Activated CD4-positive, alpha-beta memory T cell treated with anti-CD3 and anti-CD28 coated beads, Interleukin-2, amount 10 ng/mL, durations not matched to agents 7 days and 5 days (primary cell): ENCODE results near the gene TRIM9. TPM values are rescaled to one million over a fixed set of nuclear protein-coding genes. Genes with fewer than 3 reads are reported as not detected.

Source experiments
- CTCF ChIA-PET: fragments of 350-600 bp; sonication (Branson Sonifier 250); formaldehyde crosslinking; loops from one replicate; lab custom pipeline; 2021; ENCODE audit warnings: antibody characterized with exemption, inconsistent platforms; lab: Charles Lee
- POLR2A ChIA-PET: fragments of 350-600 bp; sonication (Branson Sonifier 250); formaldehyde crosslinking; loops from one replicate; lab custom pipeline; 2021; ENCODE audit warnings: antibody characterized with exemption; lab: Charles Lee
- DNase-seq: peaks from one replicate; pipeline ENCODE4 v3.0.0-alpha.2; 2020
- H3K27ac Mint-ChIP-seq: one replicate; pipeline ENCODE4 v1.8.0; 2021; ENCODE audit warnings: mild to moderate bottlenecking, mixed read lengths
- H3K27me3 Mint-ChIP-seq: one replicate; pipeline ENCODE4 v1.8.0; 2021; ENCODE audit warnings: mixed read lengths
- H3K36me3 Mint-ChIP-seq: one replicate; pipeline ENCODE4 v1.8.0; 2021; ENCODE audit warnings: low read depth, mixed read lengths
- H3K4me1 Mint-ChIP-seq: one replicate; pipeline ENCODE4 v1.8.0; 2021; ENCODE audit warnings: mixed read lengths
- H3K4me3 Mint-ChIP-seq: one replicate; pipeline ENCODE4 v1.8.0; 2021; ENCODE audit warnings: mild to moderate bottlenecking, mixed read lengths
- H3K9me3 Mint-ChIP-seq: one replicate; pipeline ENCODE4 v1.8.0; 2021; ENCODE audit warnings: mixed read lengths
- total RNA-seq, 2 experiments: library from RNA; stranded (reverse); gene quantifications; one replicate each; pipeline ENCODE4 v1.2.3, GENCODE V29; 2021

TRIM9 gene
- total RNA-seq, result under 1 TPM; 0.20 to 0.23 TPM

DNA sequence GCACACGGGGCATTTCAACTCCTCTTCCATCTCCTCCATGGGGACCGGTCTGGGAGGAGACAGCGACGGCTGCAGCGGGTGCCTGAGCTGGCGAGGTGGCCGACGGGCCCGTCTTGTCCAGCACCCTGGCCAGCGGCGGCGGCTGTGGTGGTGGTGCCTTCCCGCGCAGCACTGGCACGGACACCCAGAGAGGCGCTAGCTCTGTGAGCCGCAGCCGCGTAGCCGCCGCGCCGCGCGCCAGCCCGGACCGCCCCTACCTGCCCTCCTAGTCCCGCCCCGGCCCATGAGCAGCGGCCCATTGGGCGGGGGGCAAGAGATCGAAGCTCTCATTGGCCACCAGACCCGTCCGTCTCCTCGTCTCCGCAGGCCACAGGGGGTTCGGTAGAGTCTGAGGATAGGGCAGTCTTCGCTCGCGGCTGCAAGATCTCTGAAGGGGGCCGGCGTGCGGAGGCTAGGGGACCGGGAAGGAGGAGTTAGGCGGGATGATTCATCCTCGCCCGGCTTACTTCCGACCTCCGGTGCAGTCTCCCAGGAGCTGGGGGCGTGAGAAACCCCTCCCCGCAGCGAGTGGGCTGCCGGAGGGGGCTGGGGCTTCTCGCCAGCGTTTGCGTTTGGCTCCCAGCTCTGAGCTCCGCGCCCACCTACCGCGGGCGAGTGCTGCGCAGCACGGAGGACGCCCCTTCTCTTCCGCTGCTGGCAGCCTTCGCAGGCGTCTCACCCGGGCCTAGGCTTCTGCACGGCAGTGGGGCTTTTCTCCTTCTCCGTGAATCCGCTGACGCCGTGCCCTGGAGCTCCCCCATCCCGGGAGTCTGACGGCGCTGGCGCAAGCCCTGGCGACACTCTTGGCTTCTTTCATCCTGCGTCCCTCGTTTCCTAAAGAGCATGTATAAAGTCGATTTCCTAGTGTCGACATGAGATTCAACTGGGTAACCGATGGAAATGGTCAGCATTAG is at the start of gene TRIM9:
Gene TRIM9 (minus strand): TSS at position 205 of the 953 bp plus-strand sequence. CDS start 166 bp downstream, at position 39.
- Mint-ChIP-seq H3K4me1 (peaks cover 23% of the 10 kb centered on the region), H3K9me3 (no peaks in the 10 kb centered on the region), H3K4me3 (peak within 1 kb of the TSS; percentile 89), H3K36me3 (no peaks in the 10 kb centered on the region), H3K27me3 (peaks cover 58% of the 10 kb centered on the region), H3K27ac (no peak within 1 kb of the TSS)
- peak; percentile 90 for DNase-seq
- ChIA-PET CTCF (interaction anchor here (1.1 to 1.4 kb wide), 4 partner anchors 11 to 685 kb away, joined by 3 to 5 read pairs (median 3); no protein-coding TSS in a partner anchor), POLR2A (interaction anchor here (1.0 to 1.5 kb wide), 4 partner anchors 11 to 765 kb away, joined by 3 read pairs; partner anchors contain the start of genes FRMD6 and GNG2)

DNA sequence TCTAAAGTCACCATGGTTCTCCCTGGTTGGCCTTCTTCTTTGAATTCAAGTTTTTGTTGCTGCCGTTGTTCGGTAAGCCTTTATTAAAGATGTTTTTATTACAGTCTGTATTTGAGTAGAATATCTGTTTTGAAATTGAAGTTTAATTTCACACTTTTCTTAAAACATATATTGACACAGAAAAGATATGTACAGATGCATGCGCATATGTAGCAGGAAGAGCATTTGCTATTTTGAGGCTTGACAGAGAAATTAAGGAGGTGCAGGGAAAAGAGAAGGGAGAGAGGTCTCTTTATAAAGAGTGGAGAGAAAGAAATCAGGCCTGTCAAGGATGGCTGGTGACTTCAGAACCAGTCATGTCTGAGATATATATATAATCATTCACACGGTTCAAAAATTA is 46.0 kb upstream of the TRIM9 start:
- Mint-ChIP-seq H3K4me3 (no peak overlapping the region), H3K4me1 (no peaks in the 10 kb centered on the region), H3K27me3 (no peaks in the 10 kb centered on the region), H3K9me3 (peaks cover 2% of the 10 kb centered on the region), H3K27ac (no peak overlapping the region), H3K36me3 (no peaks in the 10 kb centered on the region)
- ChIA-PET POLR2A (no interaction called here), CTCF (no interaction called here)
- DNase-seq, result no peak

DNA sequence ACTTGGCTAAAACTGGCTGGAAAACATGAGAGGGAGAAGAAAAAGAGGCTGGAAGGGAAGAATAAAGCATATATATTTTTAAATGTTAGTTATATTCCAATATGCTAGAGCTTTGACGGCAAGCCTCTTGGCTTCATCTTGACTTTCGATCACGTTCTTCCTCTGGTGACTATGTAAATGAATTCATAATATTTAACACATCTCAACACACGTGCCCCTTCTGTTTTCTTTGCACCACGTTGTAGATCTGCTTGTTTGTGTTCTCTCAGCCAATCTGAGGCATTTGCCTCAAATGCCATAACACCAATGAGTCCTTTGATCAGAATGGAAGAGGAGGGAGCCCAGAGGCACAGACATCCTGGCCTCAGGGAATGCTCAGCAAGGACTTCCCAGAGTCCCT is 45.4 kb upstream of the TRIM9 start:
- peaks cover 2% of the 10 kb centered on the region for H3K9me3 Mint-ChIP-seq
- ChIA-PET CTCF (no interaction called here), POLR2A (no interaction called here)
- no peak for DNase-seq
- H3K4me1 Mint-ChIP-seq, result no peaks in the 10 kb centered on the region
- no peaks in the 10 kb centered on the region for H3K27me3 Mint-ChIP-seq
- no peak overlapping the region for H3K27ac Mint-ChIP-seq
- no peak overlapping the region for H3K4me3 Mint-ChIP-seq
- no peaks in the 10 kb centered on the region for H3K36me3 Mint-ChIP-seq

DNA sequence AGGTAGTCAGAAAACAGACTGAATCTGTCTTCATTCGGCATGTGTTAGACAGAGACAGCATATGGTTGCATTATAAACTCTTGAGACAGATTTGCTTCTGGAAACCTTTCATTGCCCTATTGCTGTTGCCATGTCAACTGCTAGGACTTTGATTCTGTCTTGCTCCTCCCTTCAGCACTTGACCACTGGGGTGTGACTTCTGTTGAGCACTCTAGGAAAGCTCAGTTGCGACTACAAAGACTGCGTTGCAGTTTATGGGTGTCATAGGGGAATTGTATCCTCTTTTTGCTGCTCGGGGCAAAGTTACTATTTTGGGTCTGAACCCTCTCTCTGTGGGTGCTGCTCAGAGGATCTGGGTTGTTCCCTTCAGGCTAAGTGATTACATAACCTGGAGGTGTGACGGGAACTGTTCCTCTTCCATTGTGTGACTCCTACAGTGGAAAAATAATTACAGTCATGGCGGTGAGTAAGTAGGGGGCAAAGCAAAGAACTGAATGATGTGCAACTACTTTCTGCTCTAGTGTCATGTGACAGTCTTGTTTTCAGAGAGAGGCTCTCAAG is 44.3 kb upstream of the TRIM9 start:
- CTCF ChIA-PET, result no interaction called here

DNA sequence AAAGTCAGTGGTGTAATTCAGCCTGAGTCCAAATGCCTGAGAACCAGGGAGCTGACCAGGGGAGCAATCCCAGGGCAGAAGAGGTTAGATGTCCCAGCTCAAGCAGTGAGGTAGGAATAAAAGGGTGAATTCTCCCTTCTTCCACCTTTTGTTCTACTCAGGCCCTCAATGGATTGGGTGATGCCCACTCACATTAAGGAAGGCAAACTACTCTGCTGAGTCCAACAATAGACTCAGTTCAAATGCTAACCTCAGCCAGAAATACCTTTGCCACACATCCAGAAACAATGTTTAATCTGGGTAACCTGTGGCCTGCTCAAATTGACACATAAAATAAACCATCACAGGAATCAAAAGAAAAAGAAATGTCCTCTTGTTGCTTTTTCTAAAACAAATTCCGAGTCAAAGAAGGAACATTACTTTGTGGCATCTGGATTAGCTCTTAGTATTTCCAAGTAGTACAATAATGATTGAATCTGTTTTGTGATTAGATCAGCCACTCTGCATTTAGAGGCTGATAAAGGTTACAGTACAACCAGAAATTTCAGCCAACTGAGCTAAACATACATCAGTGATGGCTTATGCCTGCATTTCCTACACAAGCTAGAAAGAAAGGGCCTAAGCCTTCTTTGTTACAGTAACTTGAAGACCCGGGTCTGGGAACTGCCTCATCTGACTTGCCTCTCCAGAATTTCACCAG is 43.6 kb upstream of the TRIM9 start:
- POLR2A ChIA-PET, result no interaction called here

More for the DNA sequence above, 44.3 kb upstream of the TRIM9 start:
- Mint-ChIP-seq H3K27me3 (peaks cover 2% of the 10 kb centered on the region), H3K36me3 (no peaks in the 10 kb centered on the region), H3K27ac (no peak overlapping the region), H3K9me3 (peaks cover 2% of the 10 kb centered on the region), H3K4me3 (no peak overlapping the region), H3K4me1 (no peaks in the 10 kb centered on the region)
- POLR2A ChIA-PET, result no interaction called here
- no peak for DNase-seq

DNA sequence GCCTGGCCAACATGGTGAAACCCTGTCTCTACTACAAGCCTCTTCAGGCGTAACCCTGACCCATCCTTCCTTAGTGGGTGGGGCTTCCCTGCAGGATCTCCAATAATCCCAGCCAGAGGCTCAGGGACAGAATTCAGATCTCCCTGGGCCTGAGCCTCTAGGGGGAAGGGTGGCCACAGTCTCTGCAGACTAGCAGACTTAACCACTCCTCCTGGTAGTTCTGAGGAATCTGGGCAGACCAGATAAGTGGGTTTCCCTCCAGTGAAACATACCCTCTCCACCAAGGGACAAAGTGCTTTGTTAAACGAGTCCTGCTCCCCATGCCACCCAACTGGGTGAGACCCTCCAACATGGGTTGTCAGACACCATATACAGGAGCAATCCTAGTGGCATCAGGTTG is 36.6 kb upstream of the TRIM9 start:
- no peaks in the 10 kb centered on the region for H3K4me1 Mint-ChIP-seq
- peaks cover 2% of the 10 kb centered on the region for H3K9me3 Mint-ChIP-seq
- DNase-seq, result no peak
- peaks cover 9% of the 10 kb centered on the region for H3K27me3 Mint-ChIP-seq
- ChIA-PET CTCF (no interaction called here), POLR2A (no interaction called here)
- H3K4me3 Mint-ChIP-seq, result no peak overlapping the region
- no peaks in the 10 kb centered on the region for H3K36me3 Mint-ChIP-seq
- H3K27ac Mint-ChIP-seq, result no peak overlapping the region

More for the DNA sequence above, 43.6 kb upstream of the TRIM9 start:
- CTCF ChIA-PET, result no interaction called here
- Mint-ChIP-seq H3K4me3 (no peak overlapping the region), H3K9me3 (peaks cover 2% of the 10 kb centered on the region), H3K4me1 (no peaks in the 10 kb centered on the region), H3K27ac (no peak overlapping the region), H3K27me3 (peaks cover 5% of the 10 kb centered on the region), H3K36me3 (no peaks in the 10 kb centered on the region)
- no peak for DNase-seq

DNA sequence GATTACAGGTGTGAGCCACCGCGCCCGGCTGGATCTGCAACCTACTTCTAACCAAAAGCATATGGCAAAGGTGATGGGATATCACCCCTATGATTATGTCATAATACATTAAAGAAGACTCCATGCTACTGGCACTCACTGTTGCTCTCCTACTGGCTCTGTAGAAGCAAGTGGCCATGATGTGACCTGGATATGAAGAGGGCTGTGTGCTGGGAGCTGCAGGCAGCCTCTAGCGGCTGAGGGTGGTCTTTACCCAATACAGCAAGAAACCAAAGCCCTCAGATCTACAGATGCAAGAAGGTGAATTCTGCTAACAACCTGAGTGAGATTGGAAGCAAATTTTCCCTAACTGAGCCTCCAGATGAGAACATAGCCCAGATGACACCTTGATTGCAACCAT is 34.2 kb upstream of the TRIM9 start:
- no peak for DNase-seq
- POLR2A ChIA-PET, result no interaction called here
- Mint-ChIP-seq H3K9me3 (no peaks in the 10 kb centered on the region), H3K4me3 (no peak overlapping the region), H3K36me3 (no peaks in the 10 kb centered on the region), H3K27ac (no peak overlapping the region), H3K4me1 (no peaks in the 10 kb centered on the region), H3K27me3 (peaks cover 6% of the 10 kb centered on the region)
- CTCF ChIA-PET, result no interaction called here

DNA sequence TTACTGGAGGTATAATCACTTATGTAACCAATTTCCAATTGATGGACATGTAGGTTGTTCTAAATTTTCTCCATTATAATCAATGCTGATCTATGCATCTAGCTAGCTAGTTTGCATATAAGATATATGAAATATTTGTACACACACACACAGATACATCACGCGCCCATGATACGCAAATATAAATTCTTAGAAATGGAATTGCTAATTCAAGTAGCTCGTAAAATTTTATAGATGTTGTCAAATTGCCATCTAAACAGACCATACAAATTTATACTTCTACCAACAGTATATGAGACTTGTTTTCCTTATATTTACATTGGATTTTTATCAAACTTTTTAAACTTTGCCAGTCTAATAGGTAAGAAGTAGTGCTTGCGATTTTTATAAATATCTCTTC is 29.1 kb upstream of the TRIM9 start:
- Mint-ChIP-seq H3K27ac (no peak overlapping the region), H3K27me3 (peaks cover 10% of the 10 kb centered on the region), H3K4me1 (no peaks in the 10 kb centered on the region), H3K9me3 (no peaks in the 10 kb centered on the region), H3K36me3 (no peaks in the 10 kb centered on the region), H3K4me3 (no peak overlapping the region)
- ChIA-PET CTCF (no interaction called here), POLR2A (no interaction called here)
- DNase-seq, result no peak

DNA sequence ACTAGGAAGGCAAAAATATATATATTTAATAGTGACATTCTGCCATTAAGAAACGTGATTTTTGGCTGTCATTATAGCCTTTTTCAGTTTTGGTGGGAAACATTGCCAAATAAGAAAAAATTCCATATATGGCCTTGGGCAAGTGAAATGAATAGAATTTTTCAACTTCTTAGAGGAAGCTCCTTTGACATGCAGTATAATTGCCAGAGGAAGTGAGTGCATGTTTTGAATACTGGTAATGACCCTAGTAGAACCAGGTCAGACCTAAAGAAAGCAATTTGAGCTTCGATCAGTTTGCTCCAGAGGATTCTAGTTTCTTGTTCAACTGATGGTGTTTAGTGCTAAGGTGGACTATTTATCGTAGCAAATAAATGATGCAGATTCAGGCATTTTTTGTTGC is 26.2 kb upstream of the TRIM9 start:
- ChIA-PET CTCF (no interaction called here), POLR2A (no interaction called here)
- Mint-ChIP-seq H3K36me3 (no peaks in the 10 kb centered on the region), H3K27me3 (peaks cover 16% of the 10 kb centered on the region), H3K9me3 (no peaks in the 10 kb centered on the region), H3K27ac (no peak overlapping the region), H3K4me1 (no peaks in the 10 kb centered on the region), H3K4me3 (no peak overlapping the region)
- no peak for DNase-seq

DNA sequence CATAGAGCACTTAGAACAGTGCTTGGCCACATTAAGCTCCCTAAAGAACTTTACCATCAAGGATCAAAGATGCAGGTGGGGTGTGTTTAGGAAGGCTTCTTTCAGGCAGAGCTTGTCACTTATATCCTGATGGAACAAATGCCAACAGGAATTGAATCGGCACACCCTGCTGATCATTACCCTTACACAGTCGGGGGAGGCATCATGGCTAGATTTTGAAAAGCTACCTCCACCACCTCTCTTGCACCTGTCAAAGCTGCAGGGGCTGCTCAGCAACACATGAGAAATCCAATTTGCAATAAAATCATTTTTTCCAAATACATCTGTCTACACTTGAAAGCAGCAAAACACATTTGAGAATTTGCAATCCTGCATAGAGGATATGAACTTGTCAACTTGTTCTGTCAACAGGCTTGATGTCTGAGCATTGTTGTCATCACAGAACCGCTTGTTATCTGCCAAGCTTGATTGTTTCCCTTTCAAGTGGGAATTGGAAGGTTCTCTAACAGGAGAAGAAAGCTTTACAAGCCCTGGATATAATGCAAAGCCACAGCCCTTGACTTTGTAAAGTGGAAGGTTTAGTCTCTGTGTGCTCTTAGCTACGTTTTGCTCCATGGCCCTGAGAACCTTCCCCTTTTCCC is 24.6 kb upstream of the TRIM9 start:
- POLR2A ChIA-PET, result no interaction called here
- Mint-ChIP-seq H3K27ac (no peak overlapping the region), H3K27me3 (peaks cover 16% of the 10 kb centered on the region), H3K9me3 (no peaks in the 10 kb centered on the region), H3K36me3 (no peaks in the 10 kb centered on the region), H3K4me1 (no peaks in the 10 kb centered on the region), H3K4me3 (no peak overlapping the region)
- no peak for DNase-seq
- CTCF ChIA-PET, result no interaction called here

DNA sequence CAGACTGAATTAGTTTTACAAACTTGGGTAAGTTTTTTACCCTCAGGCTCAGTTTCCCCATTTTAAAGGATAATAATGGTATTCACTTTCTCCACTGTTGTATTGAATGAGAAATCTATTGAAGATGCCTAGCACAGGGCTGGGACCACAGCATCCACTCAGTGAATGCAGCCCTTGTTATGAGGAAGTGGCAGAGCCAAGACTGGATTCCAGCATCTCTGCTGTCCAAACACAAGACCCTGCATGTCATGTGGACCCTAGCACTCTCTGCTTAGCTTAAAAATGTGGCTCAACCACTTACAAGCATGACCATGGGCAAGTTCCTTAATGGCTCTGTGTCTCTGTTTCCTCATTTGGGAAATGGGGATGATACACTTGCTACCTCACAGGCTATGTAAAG is 24.1 kb upstream of the TRIM9 start:
- no peak overlapping the region for H3K27ac Mint-ChIP-seq
- no peak for DNase-seq
- no peaks in the 10 kb centered on the region for H3K36me3 Mint-ChIP-seq
- CTCF ChIA-PET, result no interaction called here
- POLR2A ChIA-PET, result no interaction called here
- H3K4me1 Mint-ChIP-seq, result no peaks in the 10 kb centered on the region
- H3K4me3 Mint-ChIP-seq, result no peak overlapping the region
- peaks cover 16% of the 10 kb centered on the region for H3K27me3 Mint-ChIP-seq
- H3K9me3 Mint-ChIP-seq, result no peaks in the 10 kb centered on the region

DNA sequence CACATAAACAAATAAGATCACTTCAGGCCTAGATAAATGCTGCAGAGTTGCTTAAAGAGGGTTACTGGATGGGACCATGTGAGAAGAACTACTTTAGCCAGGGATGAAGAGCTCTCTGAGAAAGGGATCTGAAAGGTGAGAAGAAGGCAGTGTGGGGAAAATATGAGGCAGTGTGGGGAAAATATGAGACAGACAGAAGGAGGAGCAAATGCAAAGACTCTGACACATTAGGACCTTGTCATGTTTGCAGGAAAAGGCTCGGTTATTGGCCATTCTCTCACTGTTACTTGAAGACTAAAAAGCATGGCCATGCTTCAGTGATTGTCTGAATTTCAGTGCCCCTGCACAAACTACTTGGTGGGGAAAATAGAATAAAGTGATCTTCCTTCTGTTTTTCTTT is 22.7 kb upstream of the TRIM9 start:
- no peaks in the 10 kb centered on the region for H3K36me3 Mint-ChIP-seq
- H3K27me3 Mint-ChIP-seq, result peaks cover 14% of the 10 kb centered on the region
- no peak overlapping the region for H3K27ac Mint-ChIP-seq
- H3K4me3 Mint-ChIP-seq, result no peak overlapping the region
- no peaks in the 10 kb centered on the region for H3K4me1 Mint-ChIP-seq
- no peaks in the 10 kb centered on the region for H3K9me3 Mint-ChIP-seq
- CTCF ChIA-PET, result no interaction called here
- no peak for DNase-seq
- POLR2A ChIA-PET, result no interaction called here

DNA sequence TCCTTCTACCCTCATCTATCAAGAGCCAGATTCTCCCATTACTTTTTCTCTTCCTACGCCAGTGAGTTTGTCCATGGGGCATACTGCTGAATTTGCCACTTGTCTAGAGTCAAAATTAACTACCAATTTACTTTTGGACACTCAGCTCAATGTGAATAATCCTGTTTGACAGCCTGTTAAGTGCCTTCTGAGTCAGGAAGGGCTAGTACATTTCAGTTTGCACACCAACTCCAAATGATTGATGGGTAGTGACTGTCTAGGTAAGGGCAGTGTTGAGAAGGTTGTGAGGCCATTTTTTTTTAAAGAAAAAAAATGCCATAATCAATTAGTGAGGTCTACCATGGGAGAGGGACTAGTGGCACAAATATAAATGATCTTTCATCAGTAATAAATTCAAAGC is 21.8 kb upstream of the TRIM9 start:
- Mint-ChIP-seq H3K27me3 (peaks cover 14% of the 10 kb centered on the region), H3K4me3 (no peak overlapping the region), H3K9me3 (no peaks in the 10 kb centered on the region), H3K4me1 (no peaks in the 10 kb centered on the region), H3K36me3 (no peaks in the 10 kb centered on the region), H3K27ac (no peak overlapping the region)
- DNase-seq, result no peak
- ChIA-PET CTCF (no interaction called here), POLR2A (interaction anchor here (0.7 kb wide), 1 partner anchor 515 kb away, joined by 3 read pairs; no protein-coding TSS in a partner anchor)
